K562 (cell line): Measurements from ENCODE around the gene CEP131. TPM values are rescaled to one million over a fixed set of nuclear protein-coding genes. Genes with fewer than 3 reads are reported as not detected.

ENCODE experiments used
- ATAC-seq: fragments of 200-7000 bp; cut with Tn5 transposase; 3 replicates; pipeline ENCODE4 v1.9.1; 2020; ENCODE audit warnings: moderate library complexity
- BruUV-seq: library from RNA; stranded (reverse); fragments of 400-500 nt; replicated peaks from 2 replicates; lab custom pipeline; 2021; lab: Mats Ljungman, UMichigan
- CTCF ChIA-PET: fragments of 300-600 bp; formaldehyde crosslinking; extraction: SDS; loops from one replicate; lab custom pipeline; 2021; ENCODE audit warnings: low intra/inter-chr PET ratio; lab: Yijun Ruan, JAX
- POLR2A ChIA-PET: fragments of 300-600, 350-650 bp; sonication (Branson Sonifier 250); formaldehyde crosslinking; extraction: SDS; loops from one replicate; lab custom pipeline; 2021; ENCODE audit warnings: antibody characterized with exemption, inconsistent platforms; lab: Yijun Ruan, JAX
- DNase-seq, 4 experiments: peaks; one replicate each; pipeline versions ENCODE4 v3.0.0 to v3.0.0-alpha.2; 2011 to 2018; ENCODE audit warnings: low spot score in 3 of 4, mixed read lengths in 3 of 4; ENCODE audit errors: extremely low read depth in 1 of 4
- FAIRE-seq: peaks from 2 replicates; lab custom pipeline; 2011; peaks lifted over from hg19 to GRCh38; lab: Jason Lieb, UNC
- H2AFZ ChIP-seq: 2 replicates; pipeline ENCODE4 v1.6.0; 2011; ENCODE audit warnings: low read depth, low read length, control low read depth, inconsistent platforms
- H3K27ac ChIP-seq: fragments of 200-600 bp; 3 replicates; pipeline ENCODE4 v1.8.0; 2011; ENCODE audit warnings: low read depth, mild to moderate bottlenecking, control low read depth, inconsistent platforms, low read length, moderate library complexity, mixed read lengths; ENCODE audit errors: extremely low read depth
- H3K27me3 ChIP-seq, 2 experiments: fragments of 300-600 bp in 1 of 2; 2 replicates in 1 of 2; 3 replicates in 1 of 2; pipeline versions ENCODE4 v1.6.0 to v1.8.0; 2011; ENCODE audit warnings: inconsistent platforms in 2 of 2, low read length in 2 of 2, mild to moderate bottlenecking in 1 of 2, mixed read lengths in 1 of 2, moderate library complexity in 1 of 2; ENCODE audit not compliant: control insufficient read depth in 2 of 2, insufficient read depth in 2 of 2
- H3K36me3 ChIP-seq: fragments of 300-600 bp; 3 replicates; pipeline ENCODE4 v1.8.0; 2011; ENCODE audit warnings: mild to moderate bottlenecking, low read length, inconsistent platforms; ENCODE audit not compliant: control insufficient read depth, insufficient read depth
- H3K4me1 ChIP-seq, 2 experiments: fragments of 200-600 bp in 1 of 2; replicated peaks in 1 of 2; 2 replicates in 1 of 2; 3 replicates in 1 of 2; pipeline versions ENCODE4 v1.5.1 to v1.8.0; 2011; ENCODE audit warnings: inconsistent platforms in 2 of 2, low read length in 2 of 2, mild to moderate bottlenecking in 1 of 2, mixed read lengths in 1 of 2, moderate library complexity in 1 of 2; ENCODE audit not compliant: control insufficient read depth in 2 of 2, insufficient read depth in 2 of 2
- H3K4me2 ChIP-seq: 2 replicates; pipeline ENCODE4 v1.6.1; 2011; ENCODE audit warnings: low read length, control low read depth, inconsistent platforms, mixed read lengths; ENCODE audit not compliant: insufficient read depth
- H3K4me3 ChIP-seq: fragments of 200-600 bp; sonication (generic), shearing (Covaris generic); 2 replicates; pipeline ENCODE4 v1.5.1; 2016; ENCODE audit warnings: control low read depth, inconsistent platforms
- H3K79me2 ChIP-seq: fragments of 200-600 bp; 3 replicates; pipeline ENCODE4 v1.8.0; 2011; ENCODE audit warnings: low read length, inconsistent platforms; ENCODE audit not compliant: control insufficient read depth, insufficient read depth
- H3K9ac ChIP-seq, 2 experiments: 2 replicates each; pipeline versions ENCODE4 v1.6.0 to v1.6.1; 2011; ENCODE audit warnings: low read depth in 2 of 2, low read length in 2 of 2, control low read depth in 1 of 2, inconsistent platforms in 1 of 2, mild to moderate bottlenecking in 1 of 2, mixed read lengths in 1 of 2; ENCODE audit not compliant: insufficient read depth in 1 of 2
- H3K9me1 ChIP-seq: one replicate; pipeline ENCODE4 v1.6.0; 2011; ENCODE audit warnings: inconsistent platforms, mild to moderate bottlenecking, low read length, moderate library complexity; ENCODE audit not compliant: control insufficient read depth, insufficient read depth
- H3K9me3 ChIP-seq: replicated peaks from 2 replicates; pipeline ENCODE4 v1.5.1; 2011; ENCODE audit warnings: low read depth, low read length, inconsistent platforms; ENCODE audit not compliant: control insufficient read depth, insufficient read depth
- H4K20me1 ChIP-seq: replicated peaks from 2 replicates; pipeline ENCODE4 v1.6.1; 2011; ENCODE audit warnings: low read length, inconsistent platforms, mixed read lengths; ENCODE audit not compliant: control insufficient read depth, insufficient read depth
- BHLHE40 ChIP-seq: IDR thresholded peaks from 2 replicates; pipeline ENCODE4 v1.6.1; 2011; ENCODE audit warnings: low read length, improper control_type of control experiment
- CTCFL ChIP-seq: IDR thresholded peaks from 2 replicates; pipeline ENCODE4 v1.6.1; 2011; ENCODE audit warnings: borderline replicate concordance, low read depth, mild to moderate bottlenecking, moderate library complexity, low read length; ENCODE audit not compliant: insufficient read depth, poor library complexity, severe bottlenecking
- EP300 ChIP-seq: IDR thresholded peaks from 2 replicates; pipeline ENCODE4 v1.6.1; 2012; ENCODE audit warnings: low read length, improper control_type of control experiment
- HMGN3 ChIP-seq: IDR thresholded peaks from 2 replicates; pipeline ENCODE4 v1.6.1; 2011; ENCODE audit warnings: borderline replicate concordance, low read depth, mild to moderate bottlenecking, mixed read lengths, low read length; ENCODE audit not compliant: insufficient read length; ENCODE audit errors: extremely low read depth
- MCM2 ChIP-seq: fragments of 450-650 bp; IDR thresholded peaks from 2 replicates; pipeline ENCODE4 v1.6.1; 2017; ENCODE audit warnings: low read depth, mild to moderate bottlenecking
- NFRKB ChIP-seq: fragments of 450-650 bp; IDR thresholded peaks from 2 replicates; pipeline ENCODE4 v1.6.1; 2016; ENCODE audit warnings: low read depth
- RBM14 ChIP-seq: fragments of 200-400 bp; formaldehyde crosslinking; IDR thresholded peaks from 2 replicates; pipeline ENCODE4 v1.6.1; 2018; ENCODE audit warnings: low read depth, mild to moderate bottlenecking, low read length, moderate library complexity, borderline replicate concordance; ENCODE audit not compliant: insufficient read depth
- RFX1 ChIP-seq: fragments of 450-650 bp; IDR thresholded peaks from 2 replicates; pipeline ENCODE4 v1.6.1; 2016; ENCODE audit warnings: mild to moderate bottlenecking, moderate library complexity
- TBP ChIP-seq: optimal IDR thresholded peaks from 2 replicates; pipeline ENCODE3; 2011; ENCODE audit warnings: low read depth, low read length, improper control_type of control experiment
- ZNF23 ChIP-seq: fragments of 250-450 bp; sonication (Bioruptor Pico); IDR thresholded peaks from 2 replicates; pipeline ENCODE4 v1.4.0; 2020; ENCODE audit warnings: mild to moderate bottlenecking
- WGBS: fragments of 100-300 bp; shearing (Covaris generic); methylation state at CpG from one replicate; pipeline ENCODE4 v1.1.6; 2016; ENCODE audit warnings: low coverage, mixed read lengths; ENCODE audit not compliant: insufficient coverage; ENCODE audit errors: missing lambda C conversion rate; 5-methylcytosine and 5-hydroxymethylcytosine counted together
- in situ Hi-C: fragments of 300-500 bp; cut with MboI; formaldehyde crosslinking; loops from 4 replicates; pipeline ENCODE4 v1.15.0; 2018; ENCODE audit warnings: inconsistent platforms, mixed read lengths
- intact Hi-C: fragments of 100-400 bp; cut with micrococcal nuclease; formaldehyde crosslinking; loops from 2 replicates; pipeline ENCODE4 v1.14.2; 2022
- polyA plus RNA-seq, 8 experiments: library from polyadenylated mRNA; depleted of rRNA in 4 of 8; stranded (reverse) in 5 of 8; unstranded in 3 of 8; fragments of >200 nt; fragmentation: Nextera tagmentation in 2 of 8; fragmentation: Illumina TruSeq in 1 of 8; extraction: Ambion mirVana in 2 of 8; extraction: Trizol in 1 of 8; gene quantifications; 2 replicates each; pipeline versions ENCODE4 v1.2.1 to v1.2.3, GENCODE V29; 2011 to 2014; ENCODE audit warnings: inconsistent platforms in 1 of 8, missing spikeins in 1 of 8
- total RNA-seq, 7 experiments: library from RNA; depleted of rRNA in 6 of 7; stranded (reverse); fragments of >200 nt in 6 of 7; fragmentation: Illumina TruSeq in 2 of 7; extraction: Trizol in 2 of 7; gene quantifications; 2 replicates each; pipeline versions ENCODE4 v1.2.1 to v1.2.3, GENCODE V29; 2011 to 2021; ENCODE audit warnings: low replicate concordance in 1 of 7
- TF ChIP-seq, protein P1 (sequence below): fragments of 450-650 bp; formaldehyde crosslinking; IDR thresholded peaks from 2 replicates; pipeline ENCODE4 v1.4.0; 2022; ENCODE audit warnings: missing genetic modification characterization

The CEP131 gene
- total and polyA plus RNA-seq, 9 of the 15 experiments (the other 6 are each of a cell fraction or from before 2014, with no cell fraction given), result 0.24 to 21.2 (median 2.3) TPM

- TF ChIP-seq HMGN3 (no peak), MCM2 (no peak), EP300 (no peak), ZNF23 (CRISPR knock-in tag) (no peak), RBM14 (no peak), TBP (no peak), NFRKB (no peak)
- TF ChIP-seq, protein P1, sequence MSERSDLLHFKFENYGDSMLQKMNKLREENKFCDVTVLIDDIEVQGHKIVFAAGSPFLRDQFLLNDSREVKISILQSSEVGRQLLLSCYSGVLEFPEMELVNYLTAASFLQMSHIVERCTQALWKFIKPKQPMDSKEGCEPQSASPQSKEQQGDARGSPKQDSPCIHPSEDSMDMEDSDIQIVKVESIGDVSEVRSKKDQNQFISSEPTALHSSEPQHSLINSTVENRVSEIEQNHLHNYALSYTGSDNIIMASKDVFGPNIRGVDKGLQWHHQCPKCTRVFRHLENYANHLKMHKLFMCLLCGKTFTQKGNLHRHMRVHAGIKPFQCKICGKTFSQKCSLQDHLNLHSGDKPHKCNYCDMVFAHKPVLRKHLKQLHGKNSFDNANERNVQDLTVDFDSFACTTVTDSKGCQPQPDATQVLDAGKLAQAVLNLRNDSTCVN (CRISPR knock-in tag), result no peak
These were observed 42.9 kb downstream of the CEP131 start (continued) for GRCh38 chr17:81179861-81180260.

GRCh38 chr17:81179220-81179619, 43.5 kb downstream of the CEP131 start:
- no peaks in the 10 kb centered on the region for H4K20me1 ChIP-seq
- no peak overlapping the region for H3K4me2 ChIP-seq
- H3K36me3 ChIP-seq, result no peaks in the 10 kb centered on the region
- intact Hi-C loops, result no loop called here
- H2AFZ ChIP-seq, result no peak overlapping the region
- H3K79me2 ChIP-seq, result no peaks in the 10 kb centered on the region
- DNase-seq (no peak), FAIRE-seq (no peak), ATAC-seq (peak; percentile 35; the same call in 1 of the 3 replicates)
- H3K27me3 ChIP-seq, result peaks cover 22 to 64% of the 10 kb centered on the region in 2 experiments
- no peak overlapping the region for H3K27ac ChIP-seq
- no peak overlapping the region for H3K9ac ChIP-seq
- POLR2A ChIA-PET, result interaction anchor here (0.5 to 1.2 kb wide), 5 partner anchors 8 to 311 kb away, joined by 3 to 6 read pairs (median 3); no protein-coding TSS in a partner anchor
- 6% methylated on average over 7 of the region's 9 CpGs for WGBS
- H3K4me3 ChIP-seq, result no peak overlapping the region
- in situ Hi-C loops, result no loop called here
- CTCF ChIA-PET, result no interaction called here
- H3K9me3 ChIP-seq, result no peaks in the 10 kb centered on the region; the same call in 1 of the 2 replicates
- TF ChIP-seq BHLHE40 (peak; percentile 11; the same call in 1 of the 2 replicates), RFX1 (no peak), CTCFL (peak; percentile 4)
- no peaks in the 10 kb centered on the region for H3K9me1 ChIP-seq
- peaks cover 0 to 43% of the 10 kb centered on the region in 2 experiments; a peak in 2 of 5 replicates for H3K4me1 ChIP-seq
- no TSS peak for BruUV-seq
